SK-N-DZ (cell line): Measurements from ENCODE around the gene PGLYRP3.
"Not testable (repeated sequence)": the region's sequence is repeated elsewhere in the genome, so short reads cannot be mapped to it uniquely, and the experiment has no call there.

Experiments
- DNase-seq: peaks from one replicate; pipeline ENCODE4 v3.0.0-alpha.2; 2015; ENCODE audit warnings: low spot score

Gene PGLYRP3

GRCh38 chr1:153314388-153314787 is 1.6 kb upstream of the PGLYRP3 start:
- DNase-seq: not testable (repeated sequence)

- no peak for DNase-seq
Observed at GRCh38 chr1:153313288-153313687, 536 bp upstream of the PGLYRP3 start.

- no peak for DNase-seq
Observed at GRCh38 chr1:153310526-153310925, 2.2 kb downstream of the PGLYRP3 start.

GRCh38 chr1:153309441-153309840 is 3.3 kb downstream of the PGLYRP3 start:
- no peak for DNase-seq

- no peak for DNase-seq
Observed at GRCh38 chr1:153308540-153308939, 4.2 kb downstream of the PGLYRP3 start.

- DNase-seq: no peak
Observed at GRCh38 chr1:153307221-153307600, 5.5 kb downstream of the PGLYRP3 start.

GRCh38 chr1:153306303-153307220 is 6.2 kb downstream of the PGLYRP3 start:
- DNase-seq: no peak

- no peak for DNase-seq
Observed at GRCh38 chr1:153305682-153306081, 7.1 kb downstream of the PGLYRP3 start.

GRCh38 chr1:153302308-153302707 is 10.4 kb downstream of the PGLYRP3 start:
- no peak for DNase-seq

GRCh38 chr1:153293851-153294250 is 18.9 kb downstream of the PGLYRP3 start:
- no peak for DNase-seq

- no peak for DNase-seq
Observed at GRCh38 chr1:153293480-153293775, 19.3 kb downstream of the PGLYRP3 start.

- no peak for DNase-seq
Observed at GRCh38 chr1:153292740-153293479, 19.8 kb downstream of the PGLYRP3 start.

- DNase-seq: no peak
Observed at GRCh38 chr1:153292185-153292584, 20.6 kb downstream of the PGLYRP3 start.

- no peak for DNase-seq
Observed at GRCh38 chr1:153291514-153291913, 21.2 kb downstream of the PGLYRP3 start.

- no peak for DNase-seq
Observed at GRCh38 chr1:153288634-153289275, 24.0 kb downstream of the PGLYRP3 start.

GRCh38 chr1:153277852-153278251 is 34.9 kb downstream of the PGLYRP3 start:
- no peak for DNase-seq

- no peak for DNase-seq
Observed at GRCh38 chr1:153272186-153272585, 40.6 kb downstream of the PGLYRP3 start.

- no peak for DNase-seq
Observed at GRCh38 chr1:153271711-153272110, 41.0 kb downstream of the PGLYRP3 start.

GRCh38 chr1:153265457-153265856 is 47.3 kb downstream of the PGLYRP3 start:
- no peak for DNase-seq

- no peak for DNase-seq
Observed at GRCh38 chr1:153262462-153263157, 50.1 kb downstream of the PGLYRP3 start.

- no peak for DNase-seq
Observed at GRCh38 chr1:153262070-153262366, 50.7 kb downstream of the PGLYRP3 start.
